K562 (cell line): ENCODE results near the gene NFATC2. TPM values are rescaled to one million over a fixed set of nuclear protein-coding genes. Genes with fewer than 3 reads are reported as not detected.

Experiments
- CBX5 ChIP-seq: IDR thresholded peaks from 2 replicates; pipeline ENCODE4 v1.6.1; 2014; ENCODE audit warnings: low read depth, borderline replicate concordance
- CEBPB ChIP-seq: fragments of 450-650 bp; IDR thresholded peaks from 2 replicates; pipeline ENCODE4 v1.6.1; 2016; ENCODE audit warnings: missing genetic modification characterization, missing compliant biosample characterization
- ETV6 ChIP-seq, 3 experiments: fragments of 150-350 bp in 1 of 3; sonication (generic) in 1 of 3; formaldehyde crosslinking in 1 of 3; IDR thresholded peaks; 2 replicates each; pipeline versions ENCODE4 v1.6.1 to v1.8.0; 2014 to 2022; ENCODE audit warnings: borderline replicate concordance in 2 of 3, low read depth in 2 of 3, antibody characterized with exemption in 1 of 3, low read length in 1 of 3, mild to moderate bottlenecking in 1 of 3, missing genetic modification reagents in 1 of 3
- FOXA1 ChIP-seq: fragments of 450-650 bp; IDR thresholded peaks from 2 replicates; pipeline ENCODE4 v1.6.1; 2016; ENCODE audit warnings: mild to moderate bottlenecking, borderline replicate concordance
- MED1 ChIP-seq: sonication (generic); formaldehyde crosslinking; IDR thresholded peaks from 2 replicates; pipeline ENCODE4 v1.8.1; 2023; ENCODE audit warnings: missing genetic modification reagents, borderline replicate concordance
- MEF2A ChIP-seq: IDR thresholded peaks from 2 replicates; pipeline ENCODE4 v1.6.1; 2011; ENCODE audit warnings: low read depth, mild to moderate bottlenecking, low read length, moderate library complexity; ENCODE audit not compliant: control insufficient read depth
- PHF21A ChIP-seq: fragments of 450-650 bp; IDR thresholded peaks from 2 replicates; pipeline ENCODE4 v1.6.1; 2017; ENCODE audit warnings: low read depth, borderline replicate concordance
- PTBP1 ChIP-seq: fragments of 200-400 bp; formaldehyde crosslinking; IDR thresholded peaks from 2 replicates; pipeline ENCODE4 v1.6.1; 2017; ENCODE audit warnings: low read depth, low read length
- REST ChIP-seq, 2 experiments: fragments of 450-650 bp; formaldehyde crosslinking in 1 of 2; IDR thresholded peaks; 2 replicates each; pipeline versions ENCODE4 v1.4.0 to v1.6.1; 2014 to 2020; ENCODE audit warnings: mild to moderate bottlenecking in 2 of 2, borderline replicate concordance in 1 of 2, low read depth in 1 of 2
- SIN3B ChIP-seq: fragments of 450-650 bp; IDR thresholded peaks from 2 replicates; pipeline ENCODE4 v1.6.1; 2017; ENCODE audit warnings: low read depth, mild to moderate bottlenecking, moderate library complexity
- SMARCE1 ChIP-seq: fragments of 450-650 bp; IDR thresholded peaks from 2 replicates; pipeline ENCODE4 v1.7.1; 2016; ENCODE audit warnings: mild to moderate bottlenecking
- STAG1 ChIP-seq: sonication (generic); formaldehyde crosslinking; IDR thresholded peaks from 2 replicates; pipeline ENCODE4 v1.5.0; 2020; ENCODE audit warnings: missing genetic modification reagents, borderline replicate concordance
- TCFL5 ChIP-seq: fragments of 250-450 bp; sonication (Bioruptor Pico); conservative IDR thresholded peaks from 2 replicates; pipeline ENCODE4 v1.6.1; 2021; ENCODE audit warnings: mild to moderate bottlenecking, moderate library complexity, matching md5 sums
- YBX1 ChIP-seq: fragments of 450-650 bp; IDR thresholded peaks from 2 replicates; pipeline ENCODE4 v1.7.1; 2016; ENCODE audit warnings: mild to moderate bottlenecking
- ZNF766 ChIP-seq: fragments of 200-800 bp; sonication (Bioruptor generic); conservative IDR thresholded peaks from 2 replicates; pipeline ENCODE4 v1.6.1; 2016; ENCODE audit warnings: missing genetic modification characterization, missing compliant biosample characterization
- polyA plus RNA-seq, 8 experiments: library from polyadenylated mRNA; depleted of rRNA in 4 of 8; stranded (reverse) in 5 of 8; unstranded in 3 of 8; fragments of >200 nt; fragmentation: Nextera tagmentation in 2 of 8; fragmentation: Illumina TruSeq in 1 of 8; extraction: Ambion mirVana in 2 of 8; extraction: Trizol in 1 of 8; gene quantifications; 2 replicates each; pipeline versions ENCODE4 v1.2.1 to v1.2.3, GENCODE V29; 2011 to 2014; ENCODE audit warnings: inconsistent platforms in 1 of 8, missing spikeins in 1 of 8
- total RNA-seq, 7 experiments: library from RNA; depleted of rRNA in 6 of 7; stranded (reverse); fragments of >200 nt in 6 of 7; fragmentation: Illumina TruSeq in 2 of 7; extraction: Trizol in 2 of 7; gene quantifications; 2 replicates each; pipeline versions ENCODE4 v1.2.1 to v1.2.3, GENCODE V29; 2011 to 2021; ENCODE audit warnings: low replicate concordance in 1 of 7
- TF ChIP-seq, protein P1 (sequence below): IDR thresholded peaks from 2 replicates; pipeline ENCODE4 v1.6.1; 2014; ENCODE audit warnings: antibody characterized with exemption
- TF ChIP-seq, protein P2 (sequence below): fragments of 250-450 bp; sonication (Bioruptor Pico); IDR thresholded peaks from 2 replicates; pipeline ENCODE4 v1.5.0; 2021

The NFATC2 gene
- total and polyA plus RNA-seq, 9 of the 15 experiments (the other 6 are each of a cell fraction or from before 2014, with no cell fraction given), result 1.9 to 11.2 (median 3.0) TPM

DNA sequence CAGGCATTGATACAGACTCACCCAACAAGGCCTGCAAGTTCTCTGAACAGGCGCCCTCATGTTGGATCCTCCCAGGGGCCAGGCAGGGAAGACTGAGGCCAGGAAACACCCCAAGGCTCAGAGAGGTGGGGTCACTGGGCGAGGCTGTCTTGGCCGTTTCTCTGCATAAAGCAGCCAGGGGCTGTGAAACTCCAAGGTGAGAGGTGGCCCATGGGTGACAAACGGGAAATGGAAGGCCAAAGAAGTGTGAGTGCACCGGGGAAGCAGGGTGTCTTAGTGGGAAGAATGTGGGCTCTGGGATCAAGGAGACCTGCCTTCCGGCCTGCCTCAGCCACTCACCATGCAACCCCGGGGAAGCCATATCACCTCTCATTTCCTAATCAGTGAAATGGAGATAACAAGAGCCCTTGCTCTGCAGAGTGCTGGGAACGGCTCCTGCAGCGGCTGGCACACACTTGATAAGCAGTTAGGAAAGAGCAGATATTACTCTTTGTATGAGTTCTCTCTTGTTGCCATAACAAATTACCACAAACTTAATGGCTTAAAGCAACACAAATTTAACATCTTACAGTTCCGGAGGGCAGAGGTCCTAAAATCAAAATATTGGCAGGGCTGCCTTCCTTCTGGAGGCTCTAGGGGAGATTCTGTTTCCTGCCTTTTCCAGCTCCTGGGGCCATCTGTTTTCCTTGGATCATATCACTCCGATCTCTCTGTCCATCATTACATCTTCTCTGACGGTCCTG, 168.6 kb downstream of the NFATC2 start (continued):
- TF ChIP-seq CEBPB (tag), result peak; percentile 70
- TF ChIP-seq, protein P1, sequence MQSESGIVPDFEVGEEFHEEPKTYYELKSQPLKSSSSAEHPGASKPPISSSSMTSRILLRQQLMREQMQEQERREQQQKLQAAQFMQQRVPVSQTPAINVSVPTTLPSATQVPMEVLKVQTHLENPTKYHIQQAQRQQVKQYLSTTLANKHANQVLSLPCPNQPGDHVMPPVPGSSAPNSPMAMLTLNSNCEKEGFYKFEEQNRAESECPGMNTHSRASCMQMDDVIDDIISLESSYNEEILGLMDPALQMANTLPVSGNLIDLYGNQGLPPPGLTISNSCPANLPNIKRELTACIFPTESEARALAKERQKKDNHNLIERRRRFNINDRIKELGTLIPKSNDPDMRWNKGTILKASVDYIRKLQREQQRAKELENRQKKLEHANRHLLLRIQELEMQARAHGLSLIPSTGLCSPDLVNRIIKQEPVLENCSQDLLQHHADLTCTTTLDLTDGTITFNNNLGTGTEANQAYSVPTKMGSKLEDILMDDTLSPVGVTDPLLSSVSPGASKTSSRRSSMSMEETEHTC, result no peak
- TF ChIP-seq, protein P2, sequence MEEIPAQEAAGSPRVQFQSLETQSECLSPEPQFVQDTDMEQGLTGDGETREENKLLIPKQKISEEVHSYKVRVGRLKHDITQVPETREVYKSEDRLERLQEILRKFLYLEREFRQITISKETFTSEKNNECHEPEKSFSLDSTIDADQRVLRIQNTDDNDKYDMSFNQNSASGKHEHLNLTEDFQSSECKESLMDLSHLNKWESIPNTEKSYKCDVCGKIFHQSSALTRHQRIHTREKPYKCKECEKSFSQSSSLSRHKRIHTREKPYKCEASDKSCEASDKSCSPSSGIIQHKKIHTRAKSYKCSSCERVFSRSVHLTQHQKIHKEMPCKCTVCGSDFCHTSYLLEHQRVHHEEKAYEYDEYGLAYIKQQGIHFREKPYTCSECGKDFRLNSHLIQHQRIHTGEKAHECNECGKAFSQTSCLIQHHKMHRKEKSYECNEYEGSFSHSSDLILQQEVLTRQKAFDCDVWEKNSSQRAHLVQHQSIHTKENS (CRISPR knock-in tag), result no peak
- TF ChIP-seq MED1 (CRISPR knock-in tag), result no peak
- no peak for TF ChIP-seq CBX5
- TF ChIP-seq MEF2A, result no peak
- TF ChIP-seq ETV6 (IDR thresholded peaks at IDR 0.05; ENCODE audit: borderline replicate concordance in 1 of 2, low read depth in 2 of 2, low read length in 1 of 2), result 0 out of 4 replicates have a peak, but pooled peaks of 1 of the 2 experiments have one; percentile 72
- TF ChIP-seq ETV6 (CRISPR knock-in tag; IDR thresholded peaks at IDR 0.05; ENCODE audit: borderline replicate concordance), result no peak
- no peak for TF ChIP-seq PTBP1
- TF ChIP-seq ZNF766 (CRISPR knock-in tag), result peak; percentile 66
- TF ChIP-seq YBX1, result no peak
- no peak for TF ChIP-seq FOXA1
- TF ChIP-seq SIN3B, result no peak
- TF ChIP-seq REST (IDR thresholded peaks at IDR 0.05; ENCODE audit: borderline replicate concordance), result no peak
- no peak for TF ChIP-seq REST (CRISPR knock-in tag; IDR thresholded peaks at IDR 0.05; ENCODE audit: low read depth)
- TF ChIP-seq STAG1 (CRISPR knock-in tag), result no peak
- no peak for TF ChIP-seq PHF21A
- TF ChIP-seq SMARCE1, result peak; percentile 73
- TF ChIP-seq TCFL5 (CRISPR knock-in tag), result no peak
